ENCODE data around the gene SEPTIN5. TPM values are rescaled to one million over a fixed set of nuclear protein-coding genes. Genes with fewer than 3 reads are reported as not detected.

The SEPTIN5 gene
- total and polyA plus RNA-seq, 9 of the 15 experiments (the other 6 are each of a cell fraction or from before 2014, with no cell fraction given) = 0.03 to 195 (median 119) TPM

DNA sequence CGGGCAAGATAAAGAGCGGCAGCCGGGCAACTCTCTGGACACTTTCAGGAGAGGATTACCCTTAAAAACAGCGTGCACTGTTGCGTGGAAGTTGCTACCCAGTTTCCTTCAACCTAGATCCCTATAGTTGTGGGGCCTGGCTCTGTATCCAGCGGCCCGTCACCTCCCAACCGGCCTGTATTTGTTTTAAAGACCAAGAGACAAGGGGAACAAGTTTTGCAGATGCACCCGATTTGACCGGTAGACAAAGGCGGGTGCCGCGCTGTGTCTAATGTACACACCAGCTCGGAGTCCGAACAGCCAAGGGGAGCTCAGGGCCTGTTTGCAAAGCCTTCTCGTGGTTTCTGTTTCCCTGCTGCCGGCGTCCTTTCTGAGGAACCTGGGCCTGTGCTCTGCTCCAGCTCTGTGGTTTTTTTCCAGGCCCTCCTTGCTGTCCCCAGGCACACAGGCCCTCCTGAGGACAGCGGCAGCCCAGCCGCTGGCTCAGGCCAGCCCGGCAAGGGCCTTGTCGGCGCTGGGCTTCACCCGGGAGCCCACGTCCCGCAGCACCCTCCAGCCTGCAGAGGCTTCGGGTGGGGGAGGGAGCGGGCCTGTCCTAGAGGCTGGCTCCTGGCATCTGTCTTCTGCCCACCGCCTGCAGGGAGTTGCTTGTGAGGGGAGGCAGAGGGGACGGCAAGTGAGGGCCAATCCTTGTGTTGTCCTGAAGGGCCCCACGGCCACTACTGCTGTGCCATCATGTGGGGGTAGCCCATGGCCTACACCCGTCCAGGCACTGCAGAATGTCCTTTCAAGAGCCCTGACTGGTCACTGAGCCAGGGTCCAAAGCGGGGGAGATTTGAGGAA lies 47.6 kb downstream of the SEPTIN5 start (continued):
- TF ChIP-seq, protein P1, sequence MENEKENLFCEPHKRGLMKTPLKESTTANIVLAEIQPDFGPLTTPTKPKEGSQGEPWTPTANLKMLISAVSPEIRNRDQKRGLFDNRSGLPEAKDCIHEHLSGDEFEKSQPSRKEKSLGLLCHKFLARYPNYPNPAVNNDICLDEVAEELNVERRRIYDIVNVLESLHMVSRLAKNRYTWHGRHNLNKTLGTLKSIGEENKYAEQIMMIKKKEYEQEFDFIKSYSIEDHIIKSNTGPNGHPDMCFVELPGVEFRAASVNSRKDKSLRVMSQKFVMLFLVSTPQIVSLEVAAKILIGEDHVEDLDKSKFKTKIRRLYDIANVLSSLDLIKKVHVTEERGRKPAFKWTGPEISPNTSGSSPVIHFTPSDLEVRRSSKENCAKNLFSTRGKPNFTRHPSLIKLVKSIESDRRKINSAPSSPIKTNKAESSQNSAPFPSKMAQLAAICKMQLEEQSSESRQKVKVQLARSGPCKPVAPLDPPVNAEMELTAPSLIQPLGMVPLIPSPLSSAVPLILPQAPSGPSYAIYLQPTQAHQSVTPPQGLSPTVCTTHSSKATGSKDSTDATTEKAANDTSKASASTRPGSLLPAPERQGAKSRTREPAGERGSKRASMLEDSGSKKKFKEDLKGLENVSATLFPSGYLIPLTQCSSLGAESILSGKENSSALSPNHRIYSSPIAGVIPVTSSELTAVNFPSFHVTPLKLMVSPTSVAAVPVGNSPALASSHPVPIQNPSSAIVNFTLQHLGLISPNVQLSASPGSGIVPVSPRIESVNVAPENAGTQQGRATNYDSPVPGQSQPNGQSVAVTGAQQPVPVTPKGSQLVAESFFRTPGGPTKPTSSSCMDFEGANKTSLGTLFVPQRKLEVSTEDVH (IDR thresholded peaks at IDR 0.05; ENCODE audit: low read depth, partially characterized antibody) = no peak
- TF ChIP-seq NFE2 (IDR thresholded peaks at IDR 0.05; ENCODE audit: low read depth) (no peak), NCOA2 (IDR thresholded peaks at IDR 0.05; ENCODE audit: partially characterized antibody in 2 of 2) (no peak), ZNF764 (CRISPR knock-in tag; IDR thresholded peaks at IDR 0.05; ENCODE audit: low read depth) (no peak)
- TF ChIP-seq, protein P2, sequence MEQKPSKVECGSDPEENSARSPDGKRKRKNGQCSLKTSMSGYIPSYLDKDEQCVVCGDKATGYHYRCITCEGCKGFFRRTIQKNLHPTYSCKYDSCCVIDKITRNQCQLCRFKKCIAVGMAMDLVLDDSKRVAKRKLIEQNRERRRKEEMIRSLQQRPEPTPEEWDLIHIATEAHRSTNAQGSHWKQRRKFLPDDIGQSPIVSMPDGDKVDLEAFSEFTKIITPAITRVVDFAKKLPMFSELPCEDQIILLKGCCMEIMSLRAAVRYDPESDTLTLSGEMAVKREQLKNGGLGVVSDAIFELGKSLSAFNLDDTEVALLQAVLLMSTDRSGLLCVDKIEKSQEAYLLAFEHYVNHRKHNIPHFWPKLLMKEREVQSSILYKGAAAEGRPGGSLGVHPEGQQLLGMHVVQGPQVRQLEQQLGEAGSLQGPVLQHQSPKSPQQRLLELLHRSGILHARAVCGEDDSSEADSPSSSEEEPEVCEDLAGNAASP (IDR thresholded peaks at IDR 0.05) = no peak
- TF ChIP-seq, protein P3, sequence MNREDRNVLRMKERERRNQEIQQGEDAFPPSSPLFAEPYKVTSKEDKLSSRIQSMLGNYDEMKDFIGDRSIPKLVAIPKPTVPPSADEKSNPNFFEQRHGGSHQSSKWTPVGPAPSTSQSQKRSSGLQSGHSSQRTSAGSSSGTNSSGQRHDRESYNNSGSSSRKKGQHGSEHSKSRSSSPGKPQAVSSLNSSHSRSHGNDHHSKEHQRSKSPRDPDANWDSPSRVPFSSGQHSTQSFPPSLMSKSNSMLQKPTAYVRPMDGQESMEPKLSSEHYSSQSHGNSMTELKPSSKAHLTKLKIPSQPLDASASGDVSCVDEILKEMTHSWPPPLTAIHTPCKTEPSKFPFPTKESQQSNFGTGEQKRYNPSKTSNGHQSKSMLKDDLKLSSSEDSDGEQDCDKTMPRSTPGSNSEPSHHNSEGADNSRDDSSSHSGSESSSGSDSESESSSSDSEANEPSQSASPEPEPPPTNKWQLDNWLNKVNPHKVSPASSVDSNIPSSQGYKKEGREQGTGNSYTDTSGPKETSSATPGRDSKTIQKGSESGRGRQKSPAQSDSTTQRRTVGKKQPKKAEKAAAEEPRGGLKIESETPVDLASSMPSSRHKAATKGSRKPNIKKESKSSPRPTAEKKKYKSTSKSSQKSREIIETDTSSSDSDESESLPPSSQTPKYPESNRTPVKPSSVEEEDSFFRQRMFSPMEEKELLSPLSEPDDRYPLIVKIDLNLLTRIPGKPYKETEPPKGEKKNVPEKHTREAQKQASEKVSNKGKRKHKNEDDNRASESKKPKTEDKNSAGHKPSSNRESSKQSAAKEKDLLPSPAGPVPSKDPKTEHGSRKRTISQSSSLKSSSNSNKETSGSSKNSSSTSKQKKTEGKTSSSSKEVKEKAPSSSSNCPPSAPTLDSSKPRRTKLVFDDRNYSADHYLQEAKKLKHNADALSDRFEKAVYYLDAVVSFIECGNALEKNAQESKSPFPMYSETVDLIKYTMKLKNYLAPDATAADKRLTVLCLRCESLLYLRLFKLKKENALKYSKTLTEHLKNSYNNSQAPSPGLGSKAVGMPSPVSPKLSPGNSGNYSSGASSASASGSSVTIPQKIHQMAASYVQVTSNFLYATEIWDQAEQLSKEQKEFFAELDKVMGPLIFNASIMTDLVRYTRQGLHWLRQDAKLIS (CRISPR knock-in tag; IDR thresholded peaks at IDR 0.05) = no peak
- TF ChIP-seq, protein P4, sequence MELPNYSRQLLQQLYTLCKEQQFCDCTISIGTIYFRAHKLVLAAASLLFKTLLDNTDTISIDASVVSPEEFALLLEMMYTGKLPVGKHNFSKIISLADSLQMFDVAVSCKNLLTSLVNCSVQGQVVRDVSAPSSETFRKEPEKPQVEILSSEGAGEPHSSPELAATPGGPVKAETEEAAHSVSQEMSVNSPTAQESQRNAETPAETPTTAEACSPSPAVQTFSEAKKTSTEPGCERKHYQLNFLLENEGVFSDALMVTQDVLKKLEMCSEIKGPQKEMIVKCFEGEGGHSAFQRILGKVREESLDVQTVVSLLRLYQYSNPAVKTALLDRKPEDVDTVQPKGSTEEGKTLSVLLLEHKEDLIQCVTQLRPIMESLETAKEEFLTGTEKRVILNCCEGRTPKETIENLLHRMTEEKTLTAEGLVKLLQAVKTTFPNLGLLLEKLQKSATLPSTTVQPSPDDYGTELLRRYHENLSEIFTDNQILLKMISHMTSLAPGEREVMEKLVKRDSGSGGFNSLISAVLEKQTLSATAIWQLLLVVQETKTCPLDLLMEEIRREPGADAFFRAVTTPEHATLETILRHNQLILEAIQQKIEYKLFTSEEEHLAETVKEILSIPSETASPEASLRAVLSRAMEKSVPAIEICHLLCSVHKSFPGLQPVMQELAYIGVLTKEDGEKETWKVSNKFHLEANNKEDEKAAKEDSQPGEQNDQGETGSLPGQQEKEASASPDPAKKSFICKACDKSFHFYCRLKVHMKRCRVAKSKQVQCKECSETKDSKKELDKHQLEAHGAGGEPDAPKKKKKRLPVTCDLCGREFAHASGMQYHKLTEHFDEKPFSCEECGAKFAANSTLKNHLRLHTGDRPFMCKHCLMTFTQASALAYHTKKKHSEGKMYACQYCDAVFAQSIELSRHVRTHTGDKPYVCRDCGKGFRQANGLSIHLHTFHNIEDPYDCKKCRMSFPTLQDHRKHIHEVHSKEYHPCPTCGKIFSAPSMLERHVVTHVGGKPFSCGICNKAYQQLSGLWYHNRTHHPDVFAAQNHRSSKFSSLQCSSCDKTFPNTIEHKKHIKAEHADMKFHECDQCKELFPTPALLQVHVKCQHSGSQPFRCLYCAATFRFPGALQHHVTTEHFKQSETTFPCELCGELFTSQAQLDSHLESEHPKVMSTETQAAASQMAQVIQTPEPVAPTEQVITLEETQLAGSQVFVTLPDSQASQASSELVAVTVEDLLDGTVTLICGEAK (IDR thresholded peaks at IDR 0.05) = peak; percentile 51; the same call in 1 of the 2 replicates
- TF ChIP-seq, protein P4 (CRISPR knock-in tag; IDR thresholded peaks at IDR 0.05) = peak; percentile 59; the same call in 1 of the 2 replicates
